ENCODE data around the gene CDK2. TPM values are rescaled to one million over a fixed set of nuclear protein-coding genes. Genes with fewer than 3 reads are reported as not detected.
"Not testable (repeated sequence)": the region's sequence is repeated elsewhere in the genome, so short reads cannot be mapped to it uniquely, and the experiment has no call there.

CDK2 gene
- total RNA-seq = 10 to 100 TPM; 14.1 to 18.2 TPM
- long read RNA-seq, transcript CDK2-205 (2 exons, 445 nt) = minor isoform, 5 of 28 reads
- long read RNA-seq, transcript CDK2-201 (7 exons, 2,296 nt) = major isoform, 17 of 28 reads
- long read RNA-seq, partial matches to known transcripts = 2 of 28 reads
- long read RNA-seq, other reads (novel, unspliced or antisense) = 2 of 28 reads

GRCh38 chr12:55966408-55967281, at the start of gene CDK2:
TSS of gene CDK2 (plus strand) at chr12:55966830. CDS start at chr12:55967009, 179 bp downstream.
- peak; percentile 98 to 99 for ATAC-seq
- DNase-seq = peak; percentile 96
- intact Hi-C loops (cut with DNase I) = loop anchor here in 1 of 2 donors (5.0 kb wide), 1 partner anchor 34 kb away; the partner anchor contains the start of gene DGKA

GRCh38 chr12:55919032-55919431, 47.6 kb upstream of the CDK2 start:
- DNase-seq = not testable (repeated sequence)

GRCh38 chr12:55922126-55922525, 44.5 kb upstream of the CDK2 start:
- intact Hi-C loops (cut with DNase I) = no loop called here
- ATAC-seq (no peak), DNase-seq (no peak)

More at GRCh38 chr12:55919032-55919431, 47.6 kb upstream of the CDK2 start:
- ATAC-seq; intact Hi-C loops (cut with DNase I): not testable (repeated sequence)

GRCh38 chr12:55923648-55924047, 43.0 kb upstream of the CDK2 start:
- ATAC-seq; DNase-seq; intact Hi-C loops (cut with DNase I): not testable (repeated sequence)

DNA sequence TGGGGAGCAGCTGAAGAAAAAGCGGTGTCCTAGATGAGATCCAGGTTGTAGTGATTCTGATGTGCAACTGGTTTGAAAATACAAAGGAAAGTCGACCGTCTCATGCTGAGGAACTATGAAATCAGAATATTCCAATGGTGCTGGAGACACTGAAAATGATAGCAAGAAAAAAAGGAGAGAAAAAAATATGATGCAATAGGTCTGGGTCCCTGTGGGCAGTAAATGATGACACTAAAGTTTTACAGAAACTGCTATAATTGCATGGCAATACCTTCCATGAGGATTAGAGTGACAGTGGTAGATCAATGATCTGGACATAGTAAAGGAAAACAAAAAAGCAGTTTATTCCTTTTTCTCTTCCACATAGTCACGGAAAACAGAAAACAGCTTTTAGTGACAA, 41.3 kb upstream of the CDK2 start:
- DNase-seq (no peak), ATAC-seq (no peak)
- intact Hi-C loops (cut with DNase I) = loop anchor here in 1 of 2 donors (5.0 kb wide), 1 partner anchor 93 kb away; no protein-coding TSS in a partner anchor

DNA sequence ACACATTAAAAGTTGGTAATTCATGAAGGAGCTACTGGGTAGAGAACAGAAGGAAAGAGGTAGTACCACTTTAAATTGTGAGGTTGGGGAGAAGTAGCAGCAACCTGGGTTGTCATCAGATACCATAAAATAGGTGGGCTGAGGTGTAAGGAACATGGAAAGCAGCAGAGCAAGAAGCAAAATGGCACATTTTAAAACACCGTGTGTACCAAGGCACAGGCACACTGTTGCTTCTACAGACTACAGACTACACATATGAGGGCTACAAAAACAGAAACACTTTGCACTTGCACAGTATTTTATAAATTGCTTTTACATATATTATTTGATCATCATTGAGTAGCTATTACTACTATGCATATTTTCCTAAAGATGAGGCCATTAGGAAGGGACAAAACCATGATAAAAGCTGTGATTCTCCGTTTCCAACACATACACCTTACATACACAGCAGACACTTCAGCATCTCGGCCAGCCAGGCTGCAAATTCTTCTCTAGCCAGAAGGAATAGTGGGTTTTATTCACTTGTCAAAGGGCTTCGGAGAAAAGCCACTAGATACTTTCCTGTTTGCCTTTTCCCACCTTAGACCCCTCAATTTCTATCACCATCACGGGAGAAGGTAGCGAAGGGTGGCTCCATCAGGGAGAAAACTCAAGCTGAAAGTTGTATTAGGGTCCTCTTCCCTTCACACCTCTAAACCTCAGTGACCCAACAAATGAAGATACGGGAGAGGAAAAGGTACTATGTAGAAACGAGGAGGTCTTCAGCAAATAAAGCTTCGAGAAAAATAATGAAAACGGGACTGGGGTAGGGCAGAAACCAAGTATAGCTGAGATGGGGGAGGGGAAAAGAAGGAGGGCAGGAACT, 40.5 kb upstream of the CDK2 start:
- ATAC-seq = no peak
- intact Hi-C loops (cut with DNase I) = loop anchor here in 1 of 2 donors (5.0 kb wide), 1 partner anchor 94 kb away; no protein-coding TSS in a partner anchor
- DNase-seq = no peak

- DNase-seq (peak; percentile 89), ATAC-seq (peak; percentile 87 to 89)
- intact Hi-C loops (cut with DNase I) = loop anchor here in 1 of 2 donors (5.0 kb wide), 1 partner anchor 95 kb away; no protein-coding TSS in a partner anchor
Measured at GRCh38 chr12:55926738-55927587, 39.7 kb upstream of the CDK2 start.

DNA sequence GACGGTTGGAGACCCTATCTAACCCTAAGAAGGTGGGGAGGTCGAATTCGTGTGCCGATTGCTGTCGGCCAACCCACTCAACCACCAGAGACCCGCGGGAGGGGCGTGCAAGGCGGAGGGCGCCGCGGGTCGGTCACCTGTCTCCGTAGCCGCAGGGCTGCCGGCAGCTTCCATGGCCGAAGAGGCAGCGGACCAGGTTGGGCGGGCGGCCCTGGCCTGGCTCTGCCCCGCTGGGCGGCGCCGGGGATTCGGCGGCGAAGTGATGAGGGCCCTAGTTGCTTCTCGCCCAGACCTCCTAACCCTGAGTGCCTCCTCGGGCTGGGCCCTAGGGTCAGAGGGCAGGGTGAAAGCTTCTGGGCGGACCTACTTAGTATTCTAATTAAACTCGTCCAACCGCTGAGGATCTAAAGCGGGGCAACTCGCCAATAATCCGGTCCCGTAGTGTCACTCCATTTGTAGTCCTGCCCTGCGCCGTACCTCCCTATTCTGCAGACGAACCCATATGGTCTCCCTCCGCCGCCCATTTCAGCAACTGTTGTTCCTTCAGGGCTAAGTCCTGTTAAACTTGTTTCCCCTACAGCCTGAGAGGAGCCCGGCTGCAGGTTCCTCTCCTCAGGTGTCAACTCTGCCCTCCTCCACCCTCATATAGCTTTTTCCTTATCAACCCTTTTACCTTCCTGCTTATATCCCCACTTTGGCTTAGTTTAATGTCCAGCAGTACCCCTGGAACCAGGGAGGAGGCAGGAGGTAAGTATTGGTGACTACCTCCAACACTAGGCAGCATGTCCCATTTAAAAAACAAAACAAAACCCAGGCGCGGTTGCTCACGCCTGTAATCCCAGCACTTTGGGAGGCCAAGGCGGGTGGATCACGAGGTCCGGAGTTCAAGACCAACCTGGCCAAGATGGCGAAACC, 38.8 kb upstream of the CDK2 start, which contains the start of gene PYM1:
TSS of gene PYM1 (minus strand) at position 307 of the 915 bp plus-strand sequence. CDS start at position 174, 133 bp downstream.
- DNase-seq = peak; percentile 87
- peak; percentile 66 to 77 for ATAC-seq
- intact Hi-C loops (cut with DNase I) = loop anchor here in 1 of 2 donors (5.0 kb wide), 1 partner anchor 96 kb away; no protein-coding TSS in a partner anchor

GRCh38 chr12:55929306-55929791, 37.3 kb upstream of the CDK2 start:
- ATAC-seq (no peak), DNase-seq (peak; percentile 31)
- intact Hi-C loops (cut with DNase I) = loop anchor here in 1 of 2 donors (5.0 kb wide), 1 partner anchor 97 kb away; no protein-coding TSS in a partner anchor

GRCh38 chr12:55930771-55931316, 35.8 kb upstream of the CDK2 start, which contains the start of gene DGKA:
TSS of gene DGKA (plus strand) at chr12:55931162. CDS start at chr12:55936504, 5,342 bp downstream.
- DNase-seq = peak; percentile 42
- intact Hi-C loops (cut with DNase I) = loop anchor here (5.0 to 10.0 kb wide), 2 partner anchors 36 to 186 kb away; partner anchors contain the start of genes CDK2 (in 1 of the 2), GDF11 (in 1 of the 2) and PMEL (in 1 of the 2)
- ATAC-seq = peak in 1 of 2 donors; percentile 22

- no peak for ATAC-seq
- intact Hi-C loops (cut with DNase I) = loop anchor here (5.0 to 10.0 kb wide), 2 partner anchors 36 to 187 kb away; partner anchors contain the start of genes CDK2 (in 1 of the 2), GDF11 (in 1 of the 2) and PMEL (in 1 of the 2)
- DNase-seq = no peak
Measured at GRCh38 chr12:55931317-55931779, 35.3 kb upstream of the CDK2 start.

DNA sequence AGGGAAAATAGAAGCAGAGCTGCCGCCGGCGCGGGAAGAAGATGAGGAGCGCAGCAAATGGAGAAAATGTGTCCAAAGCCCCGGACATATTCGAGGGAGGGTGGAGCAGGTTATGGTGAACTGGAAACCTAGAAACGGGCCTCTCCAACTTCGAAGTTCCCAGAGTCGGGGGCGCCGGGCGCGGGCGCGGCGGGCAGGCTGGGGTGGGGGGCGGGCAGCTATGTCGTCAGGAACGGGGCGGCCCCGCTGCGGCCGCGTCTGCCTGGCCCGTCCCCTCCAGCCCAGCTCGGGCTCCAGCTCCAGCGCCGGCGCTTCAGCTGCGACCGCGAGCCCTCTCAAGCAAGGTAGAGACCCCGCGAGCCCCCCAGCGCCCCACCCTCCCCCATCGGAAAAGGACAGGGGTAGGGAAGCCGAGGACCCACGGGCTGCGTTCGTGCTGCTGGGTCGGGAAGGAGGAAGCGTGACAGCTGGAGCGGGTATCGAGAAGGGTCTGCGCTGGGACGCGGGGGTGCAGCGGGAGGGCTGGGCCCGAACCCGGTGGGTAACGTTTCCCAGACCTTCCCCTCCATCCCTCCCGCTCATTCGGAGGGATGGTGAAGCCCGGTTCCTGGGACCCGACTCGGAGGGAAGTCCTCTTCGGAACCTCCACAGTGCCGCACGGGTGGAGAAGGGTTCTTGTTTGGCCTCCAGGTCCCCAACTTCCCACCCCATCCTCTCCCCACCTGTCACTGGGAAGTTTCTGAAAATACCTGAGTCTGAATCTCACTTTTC, 34.7 kb upstream of the CDK2 start:
- intact Hi-C loops (cut with DNase I) = loop anchor here (5.0 to 10.0 kb wide), 2 partner anchors 35 to 187 kb away; partner anchors contain the start of genes CDK2 (in 1 of the 2), GDF11 (in 1 of the 2) and PMEL (in 1 of the 2)
- ATAC-seq = peak; percentile 47 to 56
- peak; percentile 67 for DNase-seq

GRCh38 chr12:55932551-55932910, 34.1 kb upstream of the CDK2 start:
- intact Hi-C loops (cut with DNase I) = loop anchor here (5.0 to 10.0 kb wide), 2 partner anchors 35 to 188 kb away; partner anchors contain the start of genes CDK2 (in 1 of the 2), GDF11 (in 1 of the 2) and PMEL (in 1 of the 2)
- ATAC-seq (peak in 1 of 2 donors; percentile 11), DNase-seq (no peak)

DNA sequence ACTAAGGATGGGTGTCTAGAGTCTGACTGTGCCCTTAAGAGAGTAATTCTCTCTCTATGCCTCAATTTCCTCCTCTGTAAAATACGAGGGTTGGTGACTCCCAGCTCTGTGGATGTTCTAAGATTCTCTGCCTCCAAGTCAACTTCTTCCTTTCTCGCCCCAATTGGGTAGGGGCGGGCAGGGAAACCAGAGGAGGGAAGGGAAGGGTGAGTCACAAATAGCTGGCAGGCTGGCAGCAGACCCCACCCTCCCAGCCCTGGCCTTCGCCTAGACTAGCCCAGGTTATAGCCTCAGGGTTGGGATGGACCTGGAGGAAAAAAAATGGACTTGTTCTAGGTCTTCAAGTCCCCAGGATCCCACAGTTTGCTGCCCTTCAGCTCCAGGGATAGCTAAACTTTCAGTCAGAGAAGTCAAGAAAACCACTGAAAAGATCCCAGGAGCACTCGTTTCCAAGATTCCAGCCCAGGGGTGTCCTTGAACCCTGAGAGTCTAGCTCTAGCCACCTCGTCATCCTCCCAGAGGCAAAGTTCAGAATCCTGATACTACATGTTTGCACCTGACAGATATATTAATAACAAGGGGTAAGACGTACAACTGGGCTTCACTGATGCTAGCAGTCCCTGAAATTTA, 33.3 kb upstream of the CDK2 start:
- ATAC-seq = no peak
- DNase-seq = no peak
- intact Hi-C loops (cut with DNase I) = loop anchor here (5.0 to 10.0 kb wide), 2 partner anchors 34 to 188 kb away; partner anchors contain the start of genes CDK2 (in 1 of the 2), GDF11 (in 1 of the 2) and PMEL (in 1 of the 2)

Data from left cardiac atrium (tissue), 4 donors.